Liver (tissue), 3 donors: Measurements from ENCODE around the gene TPPP3.

Experiments
- CTCF ChIP-seq: fragments of 150-350 bp; IDR thresholded peaks from 2 replicates; pipeline ENCODE4 v1.5.1; 2017; ENCODE audit warnings: improper control_type of control experiment, low read depth, low read length; ENCODE audit not compliant: missing input control
- EGR1 ChIP-seq, 2 donors: IDR thresholded peaks; 2 replicates each; pipeline ENCODE4 v1.6.1; 2016 to 2018; ENCODE audit warnings: antibody characterized with exemption in 2 of 2, low read depth in 2 of 2
- RAD21 ChIP-seq, 2 donors: IDR thresholded peaks; 2 replicates each; pipeline ENCODE4 v1.6.1; 2016; ENCODE audit warnings: antibody characterized with exemption in 2 of 2, mild to moderate bottlenecking in 2 of 2
- ZBTB33 ChIP-seq: IDR thresholded peaks from 2 replicates; pipeline ENCODE4 v1.6.1; 2016; ENCODE audit warnings: antibody characterized with exemption
- TF ChIP-seq, protein P1 (sequence below): IDR thresholded peaks from 2 replicates; pipeline ENCODE4 v1.6.1; 2016; ENCODE audit warnings: antibody characterized with exemption, mild to moderate bottlenecking
- donor health status: healthy.
- donor health status: healthy.

GRCh38 chr16:67388591-67388990 is 4.7 kb downstream of the TPPP3 start:
- TF ChIP-seq EGR1 (IDR thresholded peaks at IDR 0.05; ENCODE audit: low read depth in 2 of 2) (no peak), ZBTB33 (no peak), CTCF (no peak), RAD21 (IDR thresholded peaks at IDR 0.05) (no peak)
- TF ChIP-seq, protein P1, sequence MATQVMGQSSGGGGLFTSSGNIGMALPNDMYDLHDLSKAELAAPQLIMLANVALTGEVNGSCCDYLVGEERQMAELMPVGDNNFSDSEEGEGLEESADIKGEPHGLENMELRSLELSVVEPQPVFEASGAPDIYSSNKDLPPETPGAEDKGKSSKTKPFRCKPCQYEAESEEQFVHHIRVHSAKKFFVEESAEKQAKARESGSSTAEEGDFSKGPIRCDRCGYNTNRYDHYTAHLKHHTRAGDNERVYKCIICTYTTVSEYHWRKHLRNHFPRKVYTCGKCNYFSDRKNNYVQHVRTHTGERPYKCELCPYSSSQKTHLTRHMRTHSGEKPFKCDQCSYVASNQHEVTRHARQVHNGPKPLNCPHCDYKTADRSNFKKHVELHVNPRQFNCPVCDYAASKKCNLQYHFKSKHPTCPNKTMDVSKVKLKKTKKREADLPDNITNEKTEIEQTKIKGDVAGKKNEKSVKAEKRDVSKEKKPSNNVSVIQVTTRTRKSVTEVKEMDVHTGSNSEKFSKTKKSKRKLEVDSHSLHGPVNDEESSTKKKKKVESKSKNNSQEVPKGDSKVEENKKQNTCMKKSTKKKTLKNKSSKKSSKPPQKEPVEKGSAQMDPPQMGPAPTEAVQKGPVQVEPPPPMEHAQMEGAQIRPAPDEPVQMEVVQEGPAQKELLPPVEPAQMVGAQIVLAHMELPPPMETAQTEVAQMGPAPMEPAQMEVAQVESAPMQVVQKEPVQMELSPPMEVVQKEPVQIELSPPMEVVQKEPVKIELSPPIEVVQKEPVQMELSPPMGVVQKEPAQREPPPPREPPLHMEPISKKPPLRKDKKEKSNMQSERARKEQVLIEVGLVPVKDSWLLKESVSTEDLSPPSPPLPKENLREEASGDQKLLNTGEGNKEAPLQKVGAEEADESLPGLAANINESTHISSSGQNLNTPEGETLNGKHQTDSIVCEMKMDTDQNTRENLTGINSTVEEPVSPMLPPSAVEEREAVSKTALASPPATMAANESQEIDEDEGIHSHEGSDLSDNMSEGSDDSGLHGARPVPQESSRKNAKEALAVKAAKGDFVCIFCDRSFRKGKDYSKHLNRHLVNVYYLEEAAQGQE: no peak
